NB4 (cell line): ENCODE results near the gene THADA.

Source experiments
- CTCF ChIP-seq: IDR thresholded peaks from one replicate; pipeline ENCODE4 v1.5.1; 2012; ENCODE audit warnings: low read depth, low read length
- POLR2A ChIP-seq: IDR thresholded peaks from 2 replicates; pipeline ENCODE4 v1.6.1; 2011; ENCODE audit warnings: mild to moderate bottlenecking; ENCODE audit not compliant: insufficient read length; ENCODE audit errors: extremely low read depth

GRCh38 chr2:43460611-43461365, 135.1 kb downstream of the THADA start:
- TF ChIP-seq CTCF (no peak), POLR2A (no peak)
